HEK293 (cell line): ENCODE data around the gene C14orf132.

ENCODE experiments used
- GLIS2 ChIP-seq: fragments of 450-650 bp; formaldehyde crosslinking; IDR thresholded peaks from 2 replicates; pipeline ENCODE4 v1.5.1; 2016; ENCODE audit warnings: missing biosample characterization, missing genetic modification characterization
- REPIN1 ChIP-seq: fragments of 450-650 bp; formaldehyde crosslinking; IDR thresholded peaks from 2 replicates; pipeline ENCODE4 v1.5.1; 2017; ENCODE audit warnings: missing biosample characterization, missing genetic modification characterization, low read depth
- ZNF785 ChIP-seq: fragments of 450-650 bp; formaldehyde crosslinking; IDR thresholded peaks from 2 replicates; pipeline ENCODE4 v1.5.1; 2016; ENCODE audit warnings: missing biosample characterization, missing genetic modification characterization
- TF ChIP-seq, protein P1 (sequence below): fragments of 450-650 bp; formaldehyde crosslinking; IDR thresholded peaks from 2 replicates; pipeline ENCODE4 v1.5.1; 2016; ENCODE audit warnings: missing biosample characterization, missing genetic modification characterization
- TF ChIP-seq, protein P2 (sequence below): fragments of 450-650 bp; formaldehyde crosslinking; IDR thresholded peaks from 2 replicates; pipeline ENCODE4 v1.5.1; 2017; ENCODE audit warnings: missing biosample characterization, mild to moderate bottlenecking, missing genetic modification characterization, moderate library complexity

DNA sequence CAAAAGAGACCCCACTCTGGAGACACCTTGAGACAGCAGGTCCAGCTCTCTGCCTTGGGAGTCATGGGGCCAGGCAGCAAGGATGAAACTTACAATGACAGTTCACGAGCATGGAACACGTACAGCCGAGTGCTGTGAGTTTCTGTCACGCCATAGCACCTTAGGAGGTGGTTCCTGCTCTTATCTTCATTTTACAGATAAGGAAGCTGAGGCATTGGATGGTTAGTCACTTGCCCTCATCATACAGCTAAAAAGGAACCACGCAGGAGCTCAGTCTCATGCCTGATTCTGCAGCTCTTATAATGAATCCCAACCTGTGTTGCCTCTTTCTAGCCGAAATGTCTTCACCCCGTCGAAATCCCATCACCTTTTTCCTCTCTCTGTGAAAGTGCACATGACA is 39.9 kb downstream of the C14orf132 start:
- TF ChIP-seq, protein P1, sequence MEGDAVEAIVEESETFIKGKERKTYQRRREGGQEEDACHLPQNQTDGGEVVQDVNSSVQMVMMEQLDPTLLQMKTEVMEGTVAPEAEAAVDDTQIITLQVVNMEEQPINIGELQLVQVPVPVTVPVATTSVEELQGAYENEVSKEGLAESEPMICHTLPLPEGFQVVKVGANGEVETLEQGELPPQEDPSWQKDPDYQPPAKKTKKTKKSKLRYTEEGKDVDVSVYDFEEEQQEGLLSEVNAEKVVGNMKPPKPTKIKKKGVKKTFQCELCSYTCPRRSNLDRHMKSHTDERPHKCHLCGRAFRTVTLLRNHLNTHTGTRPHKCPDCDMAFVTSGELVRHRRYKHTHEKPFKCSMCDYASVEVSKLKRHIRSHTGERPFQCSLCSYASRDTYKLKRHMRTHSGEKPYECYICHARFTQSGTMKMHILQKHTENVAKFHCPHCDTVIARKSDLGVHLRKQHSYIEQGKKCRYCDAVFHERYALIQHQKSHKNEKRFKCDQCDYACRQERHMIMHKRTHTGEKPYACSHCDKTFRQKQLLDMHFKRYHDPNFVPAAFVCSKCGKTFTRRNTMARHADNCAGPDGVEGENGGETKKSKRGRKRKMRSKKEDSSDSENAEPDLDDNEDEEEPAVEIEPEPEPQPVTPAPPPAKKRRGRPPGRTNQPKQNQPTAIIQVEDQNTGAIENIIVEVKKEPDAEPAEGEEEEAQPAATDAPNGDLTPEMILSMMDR (tag by site-specific recombination), result no peak
- TF ChIP-seq GLIS2 (tag by site-specific recombination) (no peak), REPIN1 (tag by site-specific recombination) (no peak), ZNF785 (tag by site-specific recombination) (no peak)
- TF ChIP-seq, protein P2, sequence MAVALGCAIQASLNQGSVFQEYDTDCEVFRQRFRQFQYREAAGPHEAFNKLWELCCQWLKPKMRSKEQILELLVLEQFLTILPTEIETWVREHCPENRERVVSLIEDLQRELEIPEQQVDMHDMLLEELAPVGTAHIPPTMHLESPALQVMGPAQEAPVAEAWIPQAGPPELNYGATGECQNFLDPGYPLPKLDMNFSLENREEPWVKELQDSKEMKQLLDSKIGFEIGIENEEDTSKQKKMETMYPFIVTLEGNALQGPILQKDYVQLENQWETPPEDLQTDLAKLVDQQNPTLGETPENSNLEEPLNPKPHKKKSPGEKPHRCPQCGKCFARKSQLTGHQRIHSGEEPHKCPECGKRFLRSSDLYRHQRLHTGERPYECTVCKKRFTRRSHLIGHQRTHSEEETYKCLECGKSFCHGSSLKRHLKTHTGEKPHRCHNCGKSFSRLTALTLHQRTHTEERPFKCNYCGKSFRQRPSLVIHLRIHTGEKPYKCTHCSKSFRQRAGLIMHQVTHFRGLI (tag by site-specific recombination), result no peak
